ENCODE data around the gene KLF3. TPM values are rescaled to one million over a fixed set of nuclear protein-coding genes. Genes with fewer than 3 reads are reported as not detected.
A peak's percentile ranks its signal among the peaks of the same experiment; 100 is the strongest.

KLF3 gene
- total RNA-seq, 1 experiment from 2014 or later, result 8.1 TPM

GRCh38 chr4:38738940-38739803, 75.2 kb downstream of the KLF3 start:
- no peak for DNase-seq (ENCODE audit: low read depth)

GRCh38 chr4:38740303-38740702, 76.3 kb downstream of the KLF3 start:
- peak; percentile 46 for DNase-seq (ENCODE audit: low read depth)

- DNase-seq (ENCODE audit: low read depth), result peak; percentile 64
These were observed 79.9 kb downstream of the KLF3 start for GRCh38 chr4:38743866-38744265.

- DNase-seq (ENCODE audit: low read depth), result no peak
These were observed 81.9 kb downstream of the KLF3 start for GRCh38 chr4:38745881-38746280.

- no peak for DNase-seq (ENCODE audit: low read depth)
These were observed 83.6 kb downstream of the KLF3 start for GRCh38 chr4:38747629-38748028.

GRCh38 chr4:38749336-38749735, 85.3 kb downstream of the KLF3 start:
- DNase-seq (ENCODE audit: low read depth), result no peak

Other genes starting within 250 kb of the KLF3 start
- 0.10 TPM in 1 of 2 replicates, not detected in the other for gene TLR10, start 118.8 kb downstream of the KLF3 start, total RNA-seq (2014; rRNA removed; shearing (Covaris generic))
- gene TLR1, start 140.6 kb downstream of the KLF3 start, total RNA-seq (2014; rRNA removed; shearing (Covaris generic)), result 6.1 and 14.4 TPM in 2 replicates
- gene TLR6, start 192.6 kb downstream of the KLF3 start, total RNA-seq (2014; rRNA removed; shearing (Covaris generic)), result 2.8 and 4.0 TPM in 2 replicates
- 150 and 162 TPM in 2 replicates for gene FAM114A1, start 203.6 kb downstream of the KLF3 start, total RNA-seq (2014; rRNA removed; shearing (Covaris generic))

Measured in RPMI7951 (cell line).